ENCODE data around the gene DESI1.
"Not testable (repeated sequence)": the region's sequence is repeated elsewhere in the genome, so short reads cannot be mapped to it uniquely, and the experiment has no call there.

GRCh38 chr22:41593336-41593960, 27.4 kb downstream of the DESI1 start:
- TF ChIP-seq CTCF, POLR2A (IDR thresholded peaks at IDR 0.05): not testable (repeated sequence)
